ENCODE data around the gene SIX1. TPM values are rescaled to one million over a fixed set of nuclear protein-coding genes. Genes with fewer than 3 reads are reported as not detected.

Gene SIX1
- total RNA-seq, 1 experiment from 2014 or later, result 7.4 TPM

DNA sequence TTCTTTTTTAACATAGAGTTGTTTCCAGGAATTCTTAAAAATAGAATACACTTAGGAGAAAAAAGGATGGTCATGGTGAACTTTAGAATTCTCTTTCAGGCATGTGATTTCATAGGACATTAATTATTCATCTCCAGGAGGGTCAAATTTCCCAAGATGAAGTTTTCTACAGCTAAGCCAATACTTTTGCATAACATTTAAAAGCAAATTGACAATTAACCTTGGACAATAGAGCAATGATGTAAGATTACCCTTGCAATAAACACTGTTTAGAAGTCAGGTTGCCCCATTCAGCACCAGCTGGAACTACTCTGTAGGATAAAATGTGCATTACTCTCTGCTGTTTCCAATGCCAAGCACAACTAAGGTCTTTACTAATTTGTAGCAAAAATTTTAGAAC lies 49.5 kb downstream of the SIX1 start:
- CTCF ChIA-PET, result no interaction called here
- POLR2A ChIA-PET, result no interaction called here
- ATAC-seq (no peak), DNase-seq (ENCODE audit: low read depth, low spot score) (no peak)
- in situ Hi-C loops (cut with HindIII; ENCODE audit: low pct_unique_long_range_greater_than_20kb, low sequenced_read_pairs) (no loop called here), intact Hi-C loops (cut with micrococcal nuclease; ENCODE audit: unreplicated experiment) (no loop called here)
- no TSS peak for BruUV-seq (replicated peaks)
- H3K4me1 ChIP-seq (ENCODE audit: control insufficient read depth, insufficient read depth, low read length), result no peaks in the 10 kb centered on the region
- no peak overlapping the region for H3K4me3 ChIP-seq (ENCODE audit: low read depth in 2 of 2, low read length in 2 of 2)
- no peaks in the 10 kb centered on the region for H3K36me3 ChIP-seq (ENCODE audit: control insufficient read depth, insufficient read depth, low read length)
- H3K9me3 ChIP-seq (ENCODE audit: control insufficient read depth, insufficient read depth, low read depth, low read length), result no peaks in the 10 kb centered on the region
- H3K27ac ChIP-seq (ENCODE audit: low read length), result no peak overlapping the region
- H3K27me3 ChIP-seq (ENCODE audit: control insufficient read depth, insufficient read depth, low read length), result no peaks in the 10 kb centered on the region
- TF ChIP-seq, protein P1, sequence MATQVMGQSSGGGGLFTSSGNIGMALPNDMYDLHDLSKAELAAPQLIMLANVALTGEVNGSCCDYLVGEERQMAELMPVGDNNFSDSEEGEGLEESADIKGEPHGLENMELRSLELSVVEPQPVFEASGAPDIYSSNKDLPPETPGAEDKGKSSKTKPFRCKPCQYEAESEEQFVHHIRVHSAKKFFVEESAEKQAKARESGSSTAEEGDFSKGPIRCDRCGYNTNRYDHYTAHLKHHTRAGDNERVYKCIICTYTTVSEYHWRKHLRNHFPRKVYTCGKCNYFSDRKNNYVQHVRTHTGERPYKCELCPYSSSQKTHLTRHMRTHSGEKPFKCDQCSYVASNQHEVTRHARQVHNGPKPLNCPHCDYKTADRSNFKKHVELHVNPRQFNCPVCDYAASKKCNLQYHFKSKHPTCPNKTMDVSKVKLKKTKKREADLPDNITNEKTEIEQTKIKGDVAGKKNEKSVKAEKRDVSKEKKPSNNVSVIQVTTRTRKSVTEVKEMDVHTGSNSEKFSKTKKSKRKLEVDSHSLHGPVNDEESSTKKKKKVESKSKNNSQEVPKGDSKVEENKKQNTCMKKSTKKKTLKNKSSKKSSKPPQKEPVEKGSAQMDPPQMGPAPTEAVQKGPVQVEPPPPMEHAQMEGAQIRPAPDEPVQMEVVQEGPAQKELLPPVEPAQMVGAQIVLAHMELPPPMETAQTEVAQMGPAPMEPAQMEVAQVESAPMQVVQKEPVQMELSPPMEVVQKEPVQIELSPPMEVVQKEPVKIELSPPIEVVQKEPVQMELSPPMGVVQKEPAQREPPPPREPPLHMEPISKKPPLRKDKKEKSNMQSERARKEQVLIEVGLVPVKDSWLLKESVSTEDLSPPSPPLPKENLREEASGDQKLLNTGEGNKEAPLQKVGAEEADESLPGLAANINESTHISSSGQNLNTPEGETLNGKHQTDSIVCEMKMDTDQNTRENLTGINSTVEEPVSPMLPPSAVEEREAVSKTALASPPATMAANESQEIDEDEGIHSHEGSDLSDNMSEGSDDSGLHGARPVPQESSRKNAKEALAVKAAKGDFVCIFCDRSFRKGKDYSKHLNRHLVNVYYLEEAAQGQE (IDR thresholded peaks at IDR 0.05; ENCODE audit: insufficient read depth in 1 of 2, low read depth in 2 of 2, low read length in 1 of 2), result no peak
- TF ChIP-seq TCF7L2 (IDR thresholded peaks at IDR 0.05; ENCODE audit: low read depth, low read length), result no peak
- TF ChIP-seq SIN3A (IDR thresholded peaks at IDR 0.05; ENCODE audit: borderline replicate concordance, insufficient read depth, low read depth, low read length), result no peak

DNA sequence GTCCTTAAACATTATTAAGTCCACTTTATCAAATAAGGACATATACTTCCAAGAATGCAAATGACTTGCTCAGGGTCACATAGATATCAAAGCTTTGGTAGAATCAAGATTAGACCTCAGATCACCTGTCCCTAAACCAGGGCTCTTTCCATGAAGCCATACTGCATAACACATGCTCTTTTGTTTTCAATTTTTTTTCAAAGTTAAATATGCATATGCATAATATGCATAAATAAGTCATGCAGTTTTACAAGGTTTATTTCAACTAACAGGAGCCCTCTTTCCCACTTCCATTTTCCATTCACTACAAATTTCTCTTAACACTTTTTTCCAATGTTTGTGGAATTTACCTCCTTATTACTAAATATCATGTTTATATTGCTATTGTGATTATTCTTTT lies 53.1 kb downstream of the SIX1 start:
- ATAC-seq, result no peak
- no peak overlapping the region for H3K27ac ChIP-seq (ENCODE audit: low read length)
- no peaks in the 10 kb centered on the region for H3K36me3 ChIP-seq (ENCODE audit: control insufficient read depth, insufficient read depth, low read length)
- POLR2A ChIA-PET, result no interaction called here
- no peak overlapping the region for H3K4me3 ChIP-seq (ENCODE audit: low read depth in 2 of 2, low read length in 2 of 2)
- intact Hi-C loops (cut with micrococcal nuclease; ENCODE audit: unreplicated experiment) (no loop called here), in situ Hi-C loops (cut with HindIII; ENCODE audit: low pct_unique_long_range_greater_than_20kb, low sequenced_read_pairs) (no loop called here)
- H3K4me1 ChIP-seq (ENCODE audit: control insufficient read depth, insufficient read depth, low read length), result no peaks in the 10 kb centered on the region
- H3K9me3 ChIP-seq (ENCODE audit: control insufficient read depth, insufficient read depth, low read depth, low read length), result no peaks in the 10 kb centered on the region
- no TSS peak for BruUV-seq (replicated peaks)
- no peak for TF ChIP-seq TCF7L2 (IDR thresholded peaks at IDR 0.05; ENCODE audit: low read depth, low read length)
- no peak for TF ChIP-seq POLR2AphosphoS5 (IDR thresholded peaks at IDR 0.05; ENCODE audit: low read depth, low read length)
- TF ChIP-seq, protein P2, sequence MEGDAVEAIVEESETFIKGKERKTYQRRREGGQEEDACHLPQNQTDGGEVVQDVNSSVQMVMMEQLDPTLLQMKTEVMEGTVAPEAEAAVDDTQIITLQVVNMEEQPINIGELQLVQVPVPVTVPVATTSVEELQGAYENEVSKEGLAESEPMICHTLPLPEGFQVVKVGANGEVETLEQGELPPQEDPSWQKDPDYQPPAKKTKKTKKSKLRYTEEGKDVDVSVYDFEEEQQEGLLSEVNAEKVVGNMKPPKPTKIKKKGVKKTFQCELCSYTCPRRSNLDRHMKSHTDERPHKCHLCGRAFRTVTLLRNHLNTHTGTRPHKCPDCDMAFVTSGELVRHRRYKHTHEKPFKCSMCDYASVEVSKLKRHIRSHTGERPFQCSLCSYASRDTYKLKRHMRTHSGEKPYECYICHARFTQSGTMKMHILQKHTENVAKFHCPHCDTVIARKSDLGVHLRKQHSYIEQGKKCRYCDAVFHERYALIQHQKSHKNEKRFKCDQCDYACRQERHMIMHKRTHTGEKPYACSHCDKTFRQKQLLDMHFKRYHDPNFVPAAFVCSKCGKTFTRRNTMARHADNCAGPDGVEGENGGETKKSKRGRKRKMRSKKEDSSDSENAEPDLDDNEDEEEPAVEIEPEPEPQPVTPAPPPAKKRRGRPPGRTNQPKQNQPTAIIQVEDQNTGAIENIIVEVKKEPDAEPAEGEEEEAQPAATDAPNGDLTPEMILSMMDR (IDR thresholded peaks at IDR 0.05), result no peak
- TF ChIP-seq, protein P1 (IDR thresholded peaks at IDR 0.05; ENCODE audit: insufficient read depth in 1 of 2, low read depth in 2 of 2, low read length in 1 of 2), result no peak
- TF ChIP-seq SIN3A (IDR thresholded peaks at IDR 0.05; ENCODE audit: borderline replicate concordance, insufficient read depth, low read depth, low read length), result no peak
- no peaks in the 10 kb centered on the region for H3K27me3 ChIP-seq (ENCODE audit: control insufficient read depth, insufficient read depth, low read length)
- CTCF ChIA-PET, result no interaction called here
- DNase-seq (ENCODE audit: low read depth, low spot score), result no peak
